Pericardium fibroblast (primary cell): ENCODE results near the gene ECHS1. TPM values are rescaled to one million over a fixed set of nuclear protein-coding genes. Genes with fewer than 3 reads are reported as not detected.

ENCODE experiments used
- total RNA-seq: library from RNA; depleted of rRNA; stranded (reverse); fragments of >200 nt; gene quantifications from 2 replicates; pipeline ENCODE4 v1.2.3, GENCODE V29; 2015

The ECHS1 gene
- total RNA-seq: 74.5 and 102 TPM in 2 replicates

DNA sequence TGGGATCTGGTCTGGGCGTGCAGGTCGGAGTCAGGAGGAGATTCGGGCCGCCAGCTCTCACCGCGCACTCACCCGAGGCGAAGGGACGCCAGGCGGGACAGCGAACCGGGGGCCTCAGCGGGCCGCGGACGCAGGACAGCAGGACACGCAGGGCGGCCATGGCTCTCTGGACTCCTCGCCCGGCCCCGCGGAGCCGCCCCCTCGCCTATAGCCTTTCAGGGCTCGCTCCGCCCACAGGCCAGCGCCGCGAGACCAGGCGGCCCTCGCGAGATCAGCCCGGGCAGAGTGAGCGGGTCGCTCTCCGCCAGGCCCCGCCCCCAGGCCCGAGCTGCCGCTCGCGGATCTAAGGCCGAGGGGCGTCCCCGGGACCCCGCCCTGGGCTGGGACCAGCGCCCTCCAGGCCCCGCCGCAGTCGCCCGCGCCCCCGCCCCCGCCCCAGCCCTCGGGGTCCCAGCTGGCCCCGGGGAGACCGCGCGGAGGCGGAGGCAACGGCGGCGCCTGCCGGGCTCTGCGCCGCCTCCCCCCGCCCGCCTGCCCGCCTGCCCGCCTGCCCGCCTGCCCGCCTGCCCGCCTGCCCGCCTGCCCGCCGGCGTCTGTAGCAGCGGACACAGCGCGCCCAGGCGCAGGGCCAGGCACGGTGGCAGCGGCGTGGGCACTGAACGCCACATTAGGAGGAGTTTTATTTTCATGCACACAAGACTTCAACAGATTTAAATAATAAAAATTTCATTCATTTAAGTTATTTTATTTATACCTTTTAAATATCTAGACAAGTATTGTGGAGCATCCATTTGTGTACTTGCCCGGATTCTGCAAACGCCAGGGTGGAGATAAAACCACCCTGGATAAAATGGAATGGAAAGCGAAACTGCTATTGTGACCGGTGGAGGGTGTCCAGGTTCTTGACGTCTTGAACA is at the start of gene ECHS1:
ECHS1 (minus strand) TSS at position 181 of the 917 bp plus-strand sequence; CDS start at position 160, 21 bp downstream.

DNA sequence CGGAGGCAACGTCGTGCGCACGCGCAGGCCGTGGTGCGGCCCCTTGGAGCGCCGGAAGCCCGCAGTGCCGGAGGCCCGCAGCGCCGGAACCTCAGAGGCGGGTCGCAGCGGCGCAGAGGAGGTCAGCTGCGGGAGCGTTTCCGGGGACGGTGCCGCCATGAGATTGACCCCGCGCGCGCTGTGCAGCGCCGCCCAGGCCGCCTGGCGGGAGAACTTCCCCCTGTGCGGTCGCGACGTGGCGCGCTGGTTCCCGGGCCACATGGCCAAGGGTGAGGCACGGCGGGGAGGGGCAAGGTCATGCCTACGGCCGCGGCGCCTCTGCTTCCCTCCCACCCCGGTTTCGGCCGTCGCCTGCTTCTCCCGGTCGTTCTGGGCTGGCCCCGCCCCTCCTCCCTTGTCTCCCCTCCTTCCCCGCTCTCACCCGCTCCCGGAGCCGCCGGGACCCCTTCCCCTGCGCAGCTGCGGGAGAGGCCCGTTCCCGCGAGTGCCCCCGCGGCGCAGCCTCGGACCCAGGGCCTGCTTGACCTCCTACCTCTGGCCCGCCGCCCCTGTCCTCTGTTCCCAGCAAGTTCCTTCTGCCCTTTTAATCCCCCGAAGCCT is 21.0 kb upstream of the ECHS1 start, which contains the start of gene MTG1:
MTG1 (plus strand) TSS at position 94 of the 600 bp plus-strand sequence; CDS start at position 158, 64 bp downstream.

DNA sequence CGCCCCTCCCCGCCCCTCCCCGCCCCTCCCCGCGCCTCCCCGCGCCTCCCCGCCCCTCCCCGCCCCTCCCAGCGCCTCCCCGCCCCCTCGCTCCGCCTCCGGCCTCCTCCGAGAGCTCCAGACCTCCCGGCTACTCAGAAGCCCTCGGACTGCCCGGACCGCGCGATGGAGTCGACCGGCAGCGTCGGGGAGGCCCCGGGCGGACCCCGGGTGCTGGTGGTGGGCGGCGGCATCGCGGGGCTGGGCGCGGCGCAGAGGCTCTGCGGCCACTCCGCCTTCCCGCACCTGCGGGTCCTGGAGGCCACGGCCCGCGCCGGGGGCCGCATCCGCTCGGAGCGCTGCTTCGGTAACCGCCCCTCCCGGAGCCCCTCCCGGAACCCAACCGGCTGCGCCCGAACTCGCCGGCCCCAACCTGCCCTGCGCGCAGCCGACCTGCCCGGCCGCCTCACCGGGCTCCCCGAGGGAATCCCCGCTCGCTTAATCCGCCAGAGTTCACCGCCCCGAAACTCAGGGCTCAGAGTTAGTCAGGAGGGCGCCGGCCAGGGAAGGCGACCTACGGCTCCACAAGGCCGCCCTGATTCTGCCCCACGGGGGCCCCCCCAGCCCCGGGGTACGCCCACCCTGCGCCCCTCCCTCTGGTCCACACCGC is 6.1 kb upstream of the ECHS1 start, which contains the start of gene PAOX:
PAOX (plus strand) TSS at position 111 of the 649 bp plus-strand sequence; CDS start at position 166, 55 bp downstream.

DNA sequence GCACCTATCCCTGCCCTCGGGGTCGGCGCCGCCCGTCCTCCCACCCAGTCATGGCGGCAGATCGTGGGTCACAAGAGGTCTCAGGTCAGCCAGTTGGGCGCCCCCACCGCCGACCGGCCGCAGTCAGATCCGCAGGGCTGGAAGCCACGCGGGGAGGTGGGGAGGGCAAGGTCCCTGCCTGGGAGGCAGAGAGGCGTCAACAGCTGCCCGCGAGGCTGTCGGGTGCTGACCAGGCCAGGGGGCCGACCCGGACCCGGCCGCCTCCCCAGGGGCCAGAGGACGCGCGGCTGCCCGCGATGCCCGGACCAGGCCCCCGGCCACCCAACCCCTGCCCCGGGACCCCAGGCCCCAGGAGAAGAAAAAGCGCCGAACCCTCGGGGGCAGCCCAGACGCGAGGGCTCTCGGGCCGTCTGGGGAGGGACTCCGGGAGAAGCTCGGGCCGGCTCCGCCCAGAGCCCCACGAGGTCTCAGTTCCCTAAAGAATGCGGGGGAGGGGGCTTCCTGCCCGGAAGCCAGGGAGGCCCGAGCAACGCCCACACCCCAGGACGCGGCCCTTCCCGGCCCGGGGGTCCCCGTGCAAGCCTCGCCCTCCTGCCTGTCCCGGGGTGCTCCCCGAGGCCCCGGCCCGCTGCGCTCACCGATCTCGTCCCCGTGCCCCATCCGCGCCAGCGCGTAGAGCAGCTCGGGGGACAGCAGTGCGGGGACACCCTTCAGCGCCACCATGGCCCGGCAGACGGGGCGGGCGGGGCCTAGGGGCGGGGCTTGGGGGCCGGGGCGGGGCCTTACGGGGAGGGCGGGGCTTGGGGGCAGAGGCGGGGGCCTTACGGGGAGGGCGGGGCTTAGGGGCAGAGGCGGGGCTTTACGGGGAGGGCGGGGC is 15.6 kb downstream of the ECHS1 start, which contains the start of gene FUOM:
FUOM (minus strand) TSS at position 735 of the 877 bp plus-strand sequence; CDS start at position 723, 12 bp downstream.

DNA sequence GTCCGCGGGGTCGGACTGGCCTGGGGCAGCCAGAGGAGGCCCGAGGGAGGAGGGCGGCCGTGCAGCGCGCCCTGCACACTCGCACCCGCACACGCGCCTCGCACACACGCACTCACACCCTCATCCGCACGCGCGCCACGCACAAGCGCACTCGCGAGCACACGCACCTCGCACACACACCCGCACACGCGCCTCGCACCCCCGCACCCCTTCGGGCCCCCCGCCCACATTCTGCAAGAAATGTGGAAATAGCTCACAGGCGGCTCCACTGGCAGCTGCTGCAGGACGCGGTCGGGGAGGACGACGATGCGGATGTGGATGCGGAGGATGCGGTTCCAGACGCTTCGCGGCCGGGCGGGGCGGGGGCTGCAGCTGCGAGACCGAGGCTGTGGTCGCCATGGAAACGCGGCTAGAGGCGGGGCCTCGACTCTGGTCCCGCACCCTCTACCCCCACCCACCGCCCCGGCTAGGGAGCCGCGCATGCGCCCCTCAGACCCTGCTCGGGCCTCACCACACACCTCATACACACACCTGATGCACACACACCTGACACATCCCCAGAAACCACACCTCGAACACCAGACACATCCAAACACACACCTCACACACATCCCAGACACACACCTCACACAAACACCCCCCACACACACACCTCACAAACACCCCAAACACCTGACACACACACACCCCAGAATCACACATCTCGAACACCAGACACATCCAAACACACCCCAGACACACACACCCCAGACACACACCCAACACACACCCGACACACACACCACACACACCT is 36.4 kb downstream of the ECHS1 start, which contains the start of gene CALY:
CALY (minus strand) TSS at position 320 of the 793 bp plus-strand sequence. CDS start 7,907 bp downstream, outside the sequence.

Other genes starting within 250 kb of the ECHS1 start
- 0.51 and 1.2 TPM in 2 replicates for gene KNDC1, start 213.1 kb downstream of the ECHS1 start, total RNA-seq
- not detected in 2 replicates for gene UTF1, start 143.1 kb downstream of the ECHS1 start, total RNA-seq
- gene VENTX, start 135.5 kb downstream of the ECHS1 start, total RNA-seq: not detected in 2 replicates
- gene ADAM8, start 96.5 kb downstream of the ECHS1 start, total RNA-seq: 0.09 and 0.70 TPM in 2 replicates
- 33.9 and 37.6 TPM in 2 replicates for gene TUBGCP2, start 64.5 kb downstream of the ECHS1 start, total RNA-seq
- gene ZNF511, start 64.4 kb downstream of the ECHS1 start, total RNA-seq: 16.9 and 32.8 TPM in 2 replicates
- not detected in 2 replicates for gene CALY, start 36.5 kb downstream of the ECHS1 start, total RNA-seq
- gene PRAP1, start 26.0 kb downstream of the ECHS1 start, total RNA-seq: not detected in 2 replicates
- 12.6 and 25.7 TPM in 2 replicates for gene FUOM, start 15.3 kb downstream of the ECHS1 start, total RNA-seq
- gene PAOX, start 5.9 kb upstream of the ECHS1 start, total RNA-seq: 4.8 and 5.4 TPM in 2 replicates
- gene MTG1, start 20.8 kb upstream of the ECHS1 start, total RNA-seq: 15.1 and 33.7 TPM in 2 replicates
- 0.77 and 2.1 TPM in 2 replicates for gene SPRN, start 51.3 kb upstream of the ECHS1 start, total RNA-seq
- gene SCART1, start 80.6 kb upstream of the ECHS1 start, total RNA-seq: 0.93 and 2.1 TPM in 2 replicates
- gene CYP2E1, start 154.0 kb upstream of the ECHS1 start, total RNA-seq: under 0.01 TPM in 1 of 2 replicates, not detected in the other
- 1.5 TPM in 1 of 2 replicates, not detected in the other for gene SYCE1, start 192.2 kb upstream of the ECHS1 start, total RNA-seq